GM18907 (cell line): ENCODE data around the gene ENTREP1.
A peak's percentile ranks its signal among the peaks of the same experiment; 100 is the strongest.
"Not testable (repeated sequence)": the region's sequence is repeated elsewhere in the genome, so short reads cannot be mapped to it uniquely, and the experiment has no call there.

Experiments
- ATAC-seq: cut with Tn5 transposase; IDR thresholded peaks from one replicate; pipeline ENCODE4 v1.9.1; 2021; ENCODE audit warnings: mild to moderate bottlenecking, moderate library complexity; ENCODE audit not compliant: unreplicated experiment

ENTREP1 gene

DNA sequence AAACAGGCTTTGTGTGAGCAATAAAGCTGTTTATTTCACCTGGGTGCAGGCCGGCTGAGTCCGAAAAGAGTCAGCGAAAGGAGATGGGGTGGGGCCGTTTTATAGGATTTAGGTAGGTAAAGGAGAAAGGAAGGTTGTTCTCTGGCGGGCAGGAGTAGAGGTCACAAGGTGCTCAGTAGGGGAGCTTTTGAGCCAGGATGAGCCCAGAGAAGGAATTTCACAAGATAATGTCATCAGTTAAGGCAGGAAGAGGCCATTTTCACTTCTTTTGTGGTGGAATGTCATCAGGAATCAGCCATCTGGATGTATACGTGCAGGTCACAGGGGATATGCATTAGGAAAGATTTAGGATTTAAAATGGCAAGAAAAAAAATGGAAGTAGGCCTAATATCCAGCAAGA lies 84.9 kb downstream of the ENTREP1 start:
- not testable (repeated sequence) for ATAC-seq

DNA sequence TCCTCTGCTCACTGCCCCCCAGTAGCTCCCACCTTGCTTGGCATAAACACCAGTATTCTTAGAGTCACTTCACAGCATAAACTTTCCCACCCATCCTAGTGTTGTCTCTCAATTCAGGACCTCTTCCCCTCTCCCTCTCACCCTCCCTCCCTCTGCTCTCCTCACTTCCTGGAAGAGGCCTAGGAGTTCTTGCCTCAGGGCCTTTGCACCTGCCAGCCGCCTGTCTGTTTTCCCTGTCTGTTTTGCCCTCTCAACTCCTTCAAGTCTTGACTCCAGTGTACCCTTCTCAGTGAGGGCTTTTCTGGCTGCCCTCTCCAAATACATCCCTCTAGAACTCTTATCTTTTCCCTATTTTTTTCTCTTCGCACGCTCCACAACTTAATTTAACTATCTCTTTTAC lies 86.2 kb downstream of the ENTREP1 start:
- no peak for ATAC-seq

DNA sequence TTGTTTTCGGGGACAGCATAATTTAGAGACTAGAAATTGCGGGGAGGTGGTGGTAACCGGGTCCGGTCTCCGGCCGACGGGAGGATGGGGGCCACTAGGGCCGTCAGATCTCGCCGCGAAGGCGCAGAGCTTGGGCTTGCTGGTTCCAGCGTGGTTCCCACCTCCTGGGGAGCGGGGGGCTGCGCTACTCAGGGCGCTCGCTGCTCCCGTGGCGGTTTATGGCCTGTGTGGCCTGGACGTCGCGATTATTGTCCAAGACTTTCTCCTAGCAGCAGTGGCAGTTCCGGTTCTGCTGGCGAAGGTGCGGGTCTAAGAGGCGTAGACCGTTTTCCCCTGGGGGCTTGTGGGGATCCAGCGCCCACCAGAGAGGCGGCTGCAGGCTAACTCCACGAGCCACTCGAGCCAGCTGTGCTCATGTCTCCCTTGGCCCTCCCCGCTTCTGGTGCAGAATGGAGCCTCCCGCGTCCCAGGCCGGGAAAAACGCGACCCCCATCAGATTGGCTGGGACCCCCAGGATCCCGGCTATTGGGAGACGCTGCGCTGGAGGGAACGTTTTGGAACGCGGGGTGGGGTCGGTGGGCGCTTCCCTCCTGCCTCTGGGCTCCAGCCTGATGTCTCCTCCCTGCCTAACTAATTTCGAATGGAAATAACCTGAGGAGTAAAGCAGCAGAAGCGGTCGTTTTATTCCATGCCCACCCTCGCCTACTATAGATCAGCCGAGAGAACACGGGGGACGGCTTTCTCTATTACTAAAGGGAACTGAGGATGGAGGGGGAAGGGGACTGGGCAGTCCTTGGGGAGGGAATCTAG lies 87.1 kb downstream of the ENTREP1 start:
- no peak for ATAC-seq

DNA sequence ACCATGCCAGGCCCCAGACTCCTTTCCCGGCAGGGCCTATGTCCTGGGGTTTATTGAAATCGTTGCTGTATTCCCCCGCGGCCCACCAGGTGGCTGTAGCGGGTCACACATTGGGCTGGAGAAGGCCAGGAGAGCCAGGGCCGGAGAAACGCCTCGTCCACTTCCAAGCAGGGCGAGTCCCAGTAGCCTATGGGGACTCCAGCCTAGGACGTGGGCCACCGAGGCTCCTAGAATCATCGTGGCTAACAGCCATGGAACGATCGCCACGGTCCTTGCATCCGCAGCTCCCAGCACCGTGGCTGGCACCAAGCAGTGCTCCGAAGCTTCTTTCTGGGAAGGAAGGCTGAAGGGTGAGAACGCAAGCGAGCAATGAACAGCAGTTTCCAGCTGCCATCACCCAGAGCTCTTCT lies 87.7 kb downstream of the ENTREP1 start:
- no peak for ATAC-seq

- ATAC-seq: no peak
Observed at GRCh38 chr9:69420611-69421270, 95.7 kb downstream of the ENTREP1 start.

DNA sequence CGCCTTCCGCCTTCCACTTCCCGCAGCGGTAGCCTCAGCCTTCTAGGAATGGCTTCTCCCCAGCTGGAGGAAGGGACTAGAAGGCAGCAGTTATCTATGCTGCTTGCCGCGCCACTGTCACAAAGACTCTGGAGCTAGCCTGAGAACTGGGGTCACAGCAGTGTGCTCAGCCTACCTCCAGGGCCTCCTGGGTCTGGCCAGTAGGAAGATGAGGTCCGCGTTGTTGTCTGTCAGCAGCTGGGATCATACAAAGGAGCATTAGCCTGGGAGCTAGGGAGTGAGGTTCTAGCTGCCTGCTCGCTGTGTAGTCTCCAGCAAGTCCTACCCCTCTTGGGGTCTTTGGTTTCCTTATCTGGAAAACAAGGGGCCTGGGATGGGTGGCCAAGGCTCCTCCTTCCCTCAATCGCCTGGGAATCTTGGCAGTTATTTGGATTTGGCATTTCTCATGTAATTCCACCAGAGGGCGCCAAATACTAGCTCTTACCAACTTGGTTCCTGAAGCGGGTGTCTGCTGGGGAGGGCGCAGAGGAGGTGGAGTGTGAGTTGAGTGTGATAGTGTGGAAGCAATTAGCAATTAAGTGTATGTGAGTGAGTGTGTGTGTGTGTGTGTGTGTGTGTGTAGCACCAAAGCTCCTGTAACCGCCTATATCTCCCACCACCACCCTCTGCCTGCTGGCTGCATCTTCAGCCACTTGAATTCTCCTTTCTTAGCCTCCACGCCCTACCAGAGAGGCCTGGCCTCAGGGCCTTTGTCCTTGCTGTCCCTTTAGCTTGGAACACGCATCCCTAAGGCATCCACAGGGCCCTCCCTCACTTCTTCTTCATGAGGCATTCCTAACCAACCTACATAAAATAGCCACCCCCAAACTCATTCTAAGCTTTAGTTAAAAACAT lies 97.1 kb downstream of the ENTREP1 start:
- ATAC-seq: peak; percentile 69

DNA sequence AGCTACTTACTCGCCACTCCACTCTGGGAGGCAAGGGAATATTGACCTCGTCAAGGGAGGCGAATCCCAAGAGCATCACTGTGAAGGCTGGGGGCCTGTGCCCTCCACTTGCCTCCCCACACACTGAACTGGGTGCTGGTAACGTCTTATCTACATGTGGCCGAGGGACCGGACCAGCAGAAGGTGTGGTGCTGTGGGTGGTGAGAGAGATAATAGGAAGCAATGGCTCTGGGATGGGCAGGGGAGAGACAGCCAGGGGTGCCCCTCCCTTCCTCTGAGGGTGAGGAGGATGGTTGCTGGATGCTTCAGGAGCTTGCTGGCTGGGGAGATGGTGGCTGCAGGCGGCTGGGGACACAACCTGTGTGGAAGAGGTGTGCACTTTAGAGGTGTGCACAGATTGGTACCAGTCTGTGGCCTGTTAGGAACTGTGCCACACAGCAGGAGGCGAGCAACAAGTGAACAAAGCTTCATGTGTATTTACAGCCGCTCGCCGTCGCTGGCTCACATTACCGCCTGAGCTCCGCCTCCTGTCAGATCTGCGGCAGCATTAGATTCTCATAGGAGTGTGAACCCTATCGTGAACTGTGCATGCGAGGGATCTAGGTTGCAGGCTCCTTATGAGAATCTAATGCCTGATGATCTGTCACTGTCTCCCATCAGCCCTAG lies 100.3 kb downstream of the ENTREP1 start:
- no peak for ATAC-seq

DNA sequence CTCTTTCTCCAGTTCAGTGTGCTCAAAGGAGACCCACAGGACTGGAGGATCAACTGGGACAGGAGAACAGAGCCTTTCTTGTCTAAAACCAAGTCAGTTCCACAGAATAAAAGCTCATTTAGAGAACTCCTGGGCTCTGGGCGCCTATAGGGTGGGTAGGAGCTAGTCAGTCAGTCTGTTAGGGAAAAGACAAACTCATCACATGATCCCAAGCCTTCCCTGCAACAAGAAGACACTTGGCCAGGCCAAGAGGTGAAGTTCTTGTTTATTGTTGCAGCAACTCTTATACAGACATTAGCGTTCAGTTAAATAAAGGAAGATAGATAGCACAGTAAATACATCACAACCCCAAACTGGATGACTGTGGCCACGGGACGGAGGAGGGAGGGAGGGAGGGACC lies 102.3 kb downstream of the ENTREP1 start:
- no peak for ATAC-seq

DNA sequence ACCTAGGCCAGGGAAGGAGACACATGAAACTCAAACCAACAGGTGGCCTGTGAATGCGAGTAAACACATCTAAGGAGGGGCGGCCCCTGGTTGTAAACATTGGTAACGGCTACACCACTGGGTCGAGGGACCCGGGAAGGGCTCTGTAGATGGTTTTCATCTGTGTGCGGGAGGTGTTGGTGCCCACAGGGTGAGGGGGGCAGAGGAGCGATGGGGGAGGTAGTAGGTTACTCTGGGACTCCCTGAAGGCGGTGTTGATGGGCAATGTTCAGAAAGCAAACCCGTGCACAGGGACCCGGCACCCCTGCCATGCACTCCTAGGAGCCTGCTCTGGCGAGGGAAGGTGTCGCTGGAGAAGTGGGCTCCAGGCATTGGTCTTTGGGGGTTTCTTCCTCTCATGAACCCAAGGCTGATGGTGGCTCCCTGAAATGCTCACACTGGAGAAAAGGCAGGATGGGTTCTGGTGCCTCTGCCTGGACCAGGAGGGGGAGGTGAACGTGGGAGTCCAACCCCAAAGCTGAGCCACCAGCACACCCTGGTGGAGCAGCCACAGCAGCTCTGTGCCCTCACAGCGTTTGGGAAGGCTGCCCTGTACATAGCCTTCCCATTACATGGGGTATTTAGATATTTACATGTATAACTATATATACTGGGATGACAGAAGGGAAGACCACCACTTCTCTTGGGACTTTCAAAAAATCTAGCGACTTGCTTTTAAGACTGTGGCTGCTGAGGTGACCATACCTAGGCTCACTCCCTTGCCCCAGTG lies 103.2 kb downstream of the ENTREP1 start:
- ATAC-seq: no peak

DNA sequence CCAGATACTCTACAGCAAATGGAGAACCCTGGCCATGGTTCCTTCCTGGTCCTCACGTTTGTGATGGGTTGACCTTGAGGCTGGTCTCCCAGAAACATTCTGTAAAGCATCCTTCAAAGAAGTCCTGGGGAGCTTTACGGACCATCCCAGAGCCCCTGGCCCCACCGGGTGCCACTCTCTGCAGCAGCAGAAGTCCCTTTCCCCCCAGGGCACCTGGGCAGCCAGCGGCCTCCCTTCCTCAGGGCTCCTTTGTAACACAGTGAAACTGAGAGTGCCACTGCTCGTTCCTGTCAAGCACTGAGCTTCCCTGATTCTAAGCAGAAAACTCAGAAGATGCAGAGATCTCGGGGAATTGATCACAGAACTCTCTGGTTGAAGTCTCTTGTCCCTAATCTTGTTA lies 104.3 kb downstream of the ENTREP1 start:
- no peak for ATAC-seq

- ATAC-seq: no peak
Observed at GRCh38 chr9:69430206-69430605, 105.2 kb downstream of the ENTREP1 start.

- no peak for ATAC-seq
Observed at GRCh38 chr9:69431203-69431602, 106.2 kb downstream of the ENTREP1 start.

GRCh38 chr9:69431777-69432176 lies 106.8 kb downstream of the ENTREP1 start:
- ATAC-seq: no peak

DNA sequence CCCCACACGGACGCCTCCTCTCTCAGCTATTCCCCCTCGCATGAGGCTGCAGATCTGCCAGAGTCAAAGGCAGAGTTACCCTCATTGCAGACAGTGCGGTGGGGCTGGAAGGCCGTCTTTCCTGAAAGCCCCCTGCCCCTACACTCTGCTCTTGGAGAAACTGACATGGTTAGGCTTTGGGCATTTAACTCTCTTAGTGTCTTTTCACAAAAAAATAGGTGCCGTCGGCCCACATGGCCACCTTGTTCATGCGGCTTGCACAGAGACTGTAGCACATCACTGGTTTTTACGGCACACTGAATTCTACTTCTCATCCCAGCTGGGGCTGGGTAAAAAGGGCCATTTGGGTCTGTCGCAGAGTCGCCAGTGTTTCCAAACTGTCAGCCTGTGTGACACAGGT lies 107.6 kb downstream of the ENTREP1 start:
- no peak for ATAC-seq

GRCh38 chr9:69433392-69433791 lies 108.4 kb downstream of the ENTREP1 start:
- no peak for ATAC-seq

- ATAC-seq: no peak
Observed at GRCh38 chr9:69433968-69434367, 109.0 kb downstream of the ENTREP1 start.

GRCh38 chr9:69439654-69440053 lies 114.6 kb downstream of the ENTREP1 start:
- ATAC-seq: not testable (repeated sequence)

GRCh38 chr9:69440254-69440955 lies 115.4 kb downstream of the ENTREP1 start:
- ATAC-seq: not testable (repeated sequence)
